GM12864 (cell line): ENCODE data around the gene TTC34.

ENCODE experiments used
- DNase-seq: peaks from one replicate; pipeline ENCODE4 v3.0.0-alpha.2; 2011; ENCODE audit warnings: low read depth
- H3K4me3 ChIP-seq: 2 replicates; pipeline ENCODE4 v1.5.1; 2011; ENCODE audit warnings: mild to moderate bottlenecking, low read depth, low read length, control low read depth
- TF ChIP-seq, protein P1 (sequence below): IDR thresholded peaks from 2 replicates; pipeline ENCODE4 v1.5.1; 2011; ENCODE audit warnings: low read depth, mild to moderate bottlenecking, moderate library complexity, low read length, control low read depth, inconsistent platforms; ENCODE audit errors: missing control alignments

The TTC34 gene

DNA sequence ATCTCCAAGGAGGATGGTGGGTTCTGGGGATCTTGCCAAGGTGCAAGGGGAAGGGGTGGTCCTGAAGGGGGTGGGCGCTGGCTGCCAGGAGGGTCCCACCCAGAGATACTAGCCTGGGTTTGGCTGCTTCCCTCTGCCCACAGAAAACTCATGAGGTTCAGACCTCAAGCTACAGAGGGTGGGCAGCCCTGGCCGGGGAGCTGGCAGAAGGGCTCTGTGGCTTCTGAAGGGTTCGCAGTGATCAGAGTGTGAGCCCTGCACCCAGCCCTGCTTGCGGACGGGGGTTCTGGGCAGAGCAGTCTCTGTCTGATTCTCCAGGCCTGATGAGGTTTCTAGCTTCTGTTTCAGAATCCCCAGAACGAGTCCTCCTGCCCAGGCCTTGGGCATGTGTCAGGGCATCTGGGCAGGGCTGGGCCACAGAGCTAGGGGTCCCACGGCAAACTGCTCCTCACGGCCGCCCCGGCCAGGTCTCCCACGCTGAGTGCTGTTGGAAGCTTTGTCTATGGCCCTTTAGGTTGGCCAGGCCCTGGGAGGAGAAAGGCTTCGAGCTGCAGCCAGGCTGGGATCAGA, 168.0 kb downstream of the TTC34 start:
- DNase-seq: no peak
- TF ChIP-seq, protein P1, sequence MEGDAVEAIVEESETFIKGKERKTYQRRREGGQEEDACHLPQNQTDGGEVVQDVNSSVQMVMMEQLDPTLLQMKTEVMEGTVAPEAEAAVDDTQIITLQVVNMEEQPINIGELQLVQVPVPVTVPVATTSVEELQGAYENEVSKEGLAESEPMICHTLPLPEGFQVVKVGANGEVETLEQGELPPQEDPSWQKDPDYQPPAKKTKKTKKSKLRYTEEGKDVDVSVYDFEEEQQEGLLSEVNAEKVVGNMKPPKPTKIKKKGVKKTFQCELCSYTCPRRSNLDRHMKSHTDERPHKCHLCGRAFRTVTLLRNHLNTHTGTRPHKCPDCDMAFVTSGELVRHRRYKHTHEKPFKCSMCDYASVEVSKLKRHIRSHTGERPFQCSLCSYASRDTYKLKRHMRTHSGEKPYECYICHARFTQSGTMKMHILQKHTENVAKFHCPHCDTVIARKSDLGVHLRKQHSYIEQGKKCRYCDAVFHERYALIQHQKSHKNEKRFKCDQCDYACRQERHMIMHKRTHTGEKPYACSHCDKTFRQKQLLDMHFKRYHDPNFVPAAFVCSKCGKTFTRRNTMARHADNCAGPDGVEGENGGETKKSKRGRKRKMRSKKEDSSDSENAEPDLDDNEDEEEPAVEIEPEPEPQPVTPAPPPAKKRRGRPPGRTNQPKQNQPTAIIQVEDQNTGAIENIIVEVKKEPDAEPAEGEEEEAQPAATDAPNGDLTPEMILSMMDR: no peak
- H3K4me3 ChIP-seq: no peak overlapping the region

DNA sequence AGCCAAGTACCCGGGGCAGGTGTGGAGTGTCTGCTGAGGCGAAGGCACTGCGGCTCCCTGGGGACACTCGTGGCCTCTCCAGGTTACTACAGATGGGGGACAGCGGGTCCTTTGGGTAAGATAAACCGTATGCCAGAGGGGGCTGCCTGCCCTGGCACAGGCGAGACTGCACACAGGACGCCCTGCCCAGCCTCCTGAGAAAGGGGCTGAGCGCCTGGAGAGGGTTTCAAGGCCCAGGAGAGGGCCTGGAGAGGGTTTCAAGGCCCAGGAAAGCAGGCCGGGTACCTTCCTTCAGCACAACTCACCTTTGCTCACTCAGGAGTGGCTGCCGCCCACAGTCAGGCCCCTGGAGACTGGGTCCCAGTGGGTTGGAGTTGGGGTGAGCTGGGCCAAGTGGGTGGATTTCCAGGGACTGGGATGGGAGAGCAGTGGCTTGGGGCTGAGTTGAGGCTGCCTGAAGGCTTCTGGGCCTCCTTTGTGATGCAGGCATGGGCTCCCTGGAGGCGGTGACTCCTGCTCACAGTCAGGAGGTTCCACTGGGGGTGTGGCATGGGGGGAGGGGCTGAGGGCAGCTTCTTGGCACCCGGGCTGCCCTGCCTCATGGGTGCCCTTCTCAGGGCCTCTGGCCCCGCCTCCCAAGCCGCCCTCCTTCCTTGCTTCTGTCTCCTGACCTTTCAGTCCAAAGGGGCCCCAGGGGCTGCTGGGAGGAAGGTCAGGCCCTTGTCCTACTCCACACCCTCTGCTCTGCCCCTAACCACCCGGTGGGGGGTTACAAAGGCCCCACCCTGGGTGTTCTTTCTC, 168.7 kb downstream of the TTC34 start, which contains the start of gene MMEL1:
MMEL1 (minus strand) TSS at position 456 of the 801 bp plus-strand sequence. CDS start 3,532 bp downstream, outside the sequence.
- TF ChIP-seq, protein P1: no peak
- no peak for DNase-seq
- H3K4me3 ChIP-seq: no peak within 1 kb of the TSS

DNA sequence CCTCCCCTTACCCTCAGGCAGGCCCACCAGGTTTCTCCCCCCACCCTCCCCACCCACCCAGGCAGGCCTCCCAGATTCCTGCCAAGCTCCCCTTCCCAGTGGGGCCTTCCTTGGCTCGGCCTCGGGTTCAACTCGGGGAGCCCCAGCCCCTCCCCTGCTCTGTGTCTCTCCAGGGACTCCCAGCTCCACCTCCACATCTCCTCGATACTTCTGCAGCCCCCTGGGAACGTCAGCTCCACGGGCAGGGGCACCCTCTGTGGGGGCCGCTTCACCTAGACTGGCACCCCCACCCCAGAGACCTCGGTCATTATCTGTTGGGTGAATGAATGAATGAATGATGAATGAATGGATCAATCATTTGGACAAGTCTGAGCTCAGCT, 169.5 kb downstream of the TTC34 start:
- H3K4me3 ChIP-seq: no peak overlapping the region
- DNase-seq: no peak
- TF ChIP-seq, protein P1: no peak

DNA sequence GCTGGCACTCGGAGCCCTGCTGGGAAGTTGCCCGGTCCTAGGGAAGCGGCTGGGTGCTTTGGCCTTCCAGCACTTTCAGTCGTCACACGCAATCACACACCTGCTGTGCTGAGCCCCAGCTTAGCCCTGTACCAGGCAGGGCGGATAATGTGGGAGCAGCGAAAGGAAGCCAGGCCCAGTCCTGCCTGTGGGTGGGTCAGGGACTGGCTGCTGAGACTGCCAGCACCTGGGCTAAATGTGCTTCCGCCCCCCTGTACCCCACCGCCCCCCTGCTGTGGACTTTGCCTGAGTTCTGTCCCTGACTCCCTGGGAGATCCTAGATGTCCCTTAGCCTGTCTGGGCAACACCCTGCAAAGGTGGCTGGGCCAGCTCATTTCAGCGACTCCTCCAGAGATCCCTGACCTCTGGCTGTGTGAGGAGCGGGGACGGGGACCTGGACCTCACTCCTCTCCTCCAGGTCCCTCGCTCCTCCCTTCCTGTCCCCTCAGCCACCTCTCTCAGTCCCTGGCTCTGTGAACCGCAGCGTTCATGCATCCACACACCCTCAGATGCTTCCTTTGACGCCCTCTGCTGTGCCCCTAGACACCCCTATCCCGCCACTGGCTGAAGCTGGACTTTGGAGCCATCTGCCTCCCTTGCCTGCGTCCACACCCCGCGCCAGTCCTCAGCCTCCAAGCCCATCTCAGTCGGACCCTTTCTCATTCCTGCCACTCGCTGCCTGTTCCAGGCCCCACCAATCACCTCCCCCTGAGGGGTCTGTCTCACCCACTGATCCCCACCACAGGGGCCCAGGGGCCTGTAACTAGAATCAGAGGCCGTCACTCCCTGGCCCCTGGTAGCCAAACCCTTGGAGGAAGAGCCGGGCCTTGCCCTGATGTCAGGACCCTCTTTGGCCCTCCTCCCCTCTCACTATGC, 170.1 kb downstream of the TTC34 start:
- no peak overlapping the region for H3K4me3 ChIP-seq
- TF ChIP-seq, protein P1: no peak
- DNase-seq: no peak

DNA sequence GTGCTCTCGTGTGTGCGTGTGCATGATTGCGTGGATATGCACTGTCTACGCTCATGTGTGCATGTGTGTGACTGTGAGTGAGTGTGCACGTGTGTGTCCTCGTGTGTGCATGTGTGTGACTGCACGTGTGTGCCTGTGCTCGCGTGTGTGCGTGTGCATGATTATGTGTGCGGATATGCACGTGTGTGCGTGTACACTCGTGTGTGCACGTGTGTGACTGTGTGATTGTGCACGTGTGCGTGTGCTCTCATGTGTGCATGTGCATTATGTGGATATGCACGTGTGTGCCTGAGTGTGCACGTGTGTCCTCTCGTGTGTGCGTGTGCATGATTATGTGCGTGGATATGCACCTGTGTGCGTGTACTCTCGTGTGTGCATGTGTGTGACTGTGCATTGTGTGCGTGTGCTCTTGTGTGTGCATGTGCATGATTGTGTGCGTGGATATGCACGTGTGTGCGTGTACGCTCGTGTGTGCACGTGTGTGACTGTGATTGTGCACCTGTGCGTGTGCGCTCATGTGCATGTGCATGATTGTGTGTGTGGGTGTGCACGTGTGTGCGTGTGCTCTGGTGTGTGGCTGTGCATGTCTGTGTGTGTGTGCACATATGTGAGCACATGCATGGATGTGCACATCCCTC, 170.9 kb downstream of the TTC34 start:
- TF ChIP-seq, protein P1: no peak
- no peak overlapping the region for H3K4me3 ChIP-seq
- no peak for DNase-seq

DNA sequence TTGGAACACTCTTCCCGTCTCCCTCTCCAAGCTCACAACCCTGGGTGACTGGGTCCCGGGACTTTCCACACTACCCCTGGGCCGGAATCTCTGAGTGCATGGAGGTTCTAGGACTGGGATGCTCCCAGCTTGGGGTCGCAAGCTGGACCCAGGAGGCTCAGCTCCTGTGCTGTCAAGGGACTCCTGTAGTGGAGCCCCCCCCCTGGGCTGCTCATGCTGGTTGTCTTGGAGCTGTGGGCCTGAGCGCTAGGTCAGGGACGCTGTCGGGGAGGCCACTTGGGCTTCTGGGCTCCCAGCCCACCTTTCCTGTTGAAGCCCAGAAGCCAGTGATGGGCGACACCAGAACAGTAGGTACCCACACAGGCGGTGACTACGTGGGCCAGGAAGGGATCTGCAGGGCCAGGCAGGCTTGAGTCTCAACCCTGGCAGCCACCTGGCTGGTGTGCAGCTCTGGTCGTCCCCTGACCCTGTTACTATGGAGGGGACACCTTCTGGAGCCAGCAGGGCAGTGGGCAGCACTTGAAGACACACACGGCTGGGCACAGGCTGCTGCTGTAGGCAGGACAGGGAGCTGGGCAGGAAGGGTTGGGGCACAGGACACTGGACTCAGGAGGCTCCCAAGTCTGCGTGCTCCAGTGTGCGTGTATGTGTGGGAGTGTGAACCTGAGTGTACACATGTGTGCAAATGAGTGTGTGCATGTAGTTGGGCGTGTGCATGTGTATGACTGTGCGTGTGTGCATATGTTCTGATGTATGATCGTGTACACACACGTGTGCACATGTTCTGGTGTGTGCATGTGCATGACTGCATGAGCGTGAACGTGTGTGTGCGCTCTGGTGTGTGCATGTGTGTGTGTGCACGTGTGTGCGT, 171.6 kb downstream of the TTC34 start:
- H3K4me3 ChIP-seq: no peak overlapping the region
- TF ChIP-seq, protein P1: no peak
- no peak for DNase-seq
